PC-3 (cell line): ENCODE results near the gene ZNF710.

Source experiments
- CTCF ChIP-seq: fragments of 300-600 bp; sonication (generic); conservative IDR thresholded peaks from 2 replicates; pipeline ENCODE4 v1.5.1; 2017; ENCODE audit warnings: antibody characterized with exemption, low read depth, mild to moderate bottlenecking, low read length
- EZH2 ChIP-seq: fragments of 300-600 bp; sonication (generic); IDR thresholded peaks from one replicate; pipeline ENCODE4 v1.6.1; 2017; ENCODE audit warnings: antibody characterized with exemption, mild to moderate bottlenecking, low read length; ENCODE audit not compliant: unreplicated experiment
- EZH2phosphoT487 ChIP-seq: fragments of 300-600 bp; sonication (generic); IDR thresholded peaks from 2 replicates; pipeline ENCODE4 v1.6.1; 2018; ENCODE audit warnings: mild to moderate bottlenecking, antibody characterized with exemption, low read length, borderline replicate concordance

GRCh38 chr15:90104551-90104950, 103.4 kb downstream of the ZNF710 start:
- TF ChIP-seq CTCF (no peak), EZH2 (no peak), EZH2phosphoT487 (no peak)
